Measurements from ENCODE around the gene VAC14.
A peak's percentile ranks its signal among the peaks of the same experiment; 100 is the strongest.

VAC14 gene

GRCh38 chr16:70702624-70703023 lies 98.3 kb downstream of the VAC14 start:
- Histone ChIP-seq H3K4me3 (replicated peaks; ENCODE audit: insufficient read depth, low read length) (no peak overlapping the region), H3K27me3 (ENCODE audit: insufficient read depth, poor library complexity, severe bottlenecking) (no peaks in the 10 kb centered on the region), H3K27ac (replicated peaks) (peak overlapping the region; percentile 19)
- DNase-seq (ENCODE audit: low read depth in 1 of 2, low spot score in 1 of 2) = peak in 1 of 2 experiments; percentile 9
- TF ChIP-seq GABPA (IDR thresholded peaks at IDR 0.05; ENCODE audit: low read depth) = no peak
- TF ChIP-seq, protein P1, sequence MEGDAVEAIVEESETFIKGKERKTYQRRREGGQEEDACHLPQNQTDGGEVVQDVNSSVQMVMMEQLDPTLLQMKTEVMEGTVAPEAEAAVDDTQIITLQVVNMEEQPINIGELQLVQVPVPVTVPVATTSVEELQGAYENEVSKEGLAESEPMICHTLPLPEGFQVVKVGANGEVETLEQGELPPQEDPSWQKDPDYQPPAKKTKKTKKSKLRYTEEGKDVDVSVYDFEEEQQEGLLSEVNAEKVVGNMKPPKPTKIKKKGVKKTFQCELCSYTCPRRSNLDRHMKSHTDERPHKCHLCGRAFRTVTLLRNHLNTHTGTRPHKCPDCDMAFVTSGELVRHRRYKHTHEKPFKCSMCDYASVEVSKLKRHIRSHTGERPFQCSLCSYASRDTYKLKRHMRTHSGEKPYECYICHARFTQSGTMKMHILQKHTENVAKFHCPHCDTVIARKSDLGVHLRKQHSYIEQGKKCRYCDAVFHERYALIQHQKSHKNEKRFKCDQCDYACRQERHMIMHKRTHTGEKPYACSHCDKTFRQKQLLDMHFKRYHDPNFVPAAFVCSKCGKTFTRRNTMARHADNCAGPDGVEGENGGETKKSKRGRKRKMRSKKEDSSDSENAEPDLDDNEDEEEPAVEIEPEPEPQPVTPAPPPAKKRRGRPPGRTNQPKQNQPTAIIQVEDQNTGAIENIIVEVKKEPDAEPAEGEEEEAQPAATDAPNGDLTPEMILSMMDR (IDR thresholded peaks at IDR 0.05; ENCODE audit: insufficient read depth, low read length) = no peak

DNA sequence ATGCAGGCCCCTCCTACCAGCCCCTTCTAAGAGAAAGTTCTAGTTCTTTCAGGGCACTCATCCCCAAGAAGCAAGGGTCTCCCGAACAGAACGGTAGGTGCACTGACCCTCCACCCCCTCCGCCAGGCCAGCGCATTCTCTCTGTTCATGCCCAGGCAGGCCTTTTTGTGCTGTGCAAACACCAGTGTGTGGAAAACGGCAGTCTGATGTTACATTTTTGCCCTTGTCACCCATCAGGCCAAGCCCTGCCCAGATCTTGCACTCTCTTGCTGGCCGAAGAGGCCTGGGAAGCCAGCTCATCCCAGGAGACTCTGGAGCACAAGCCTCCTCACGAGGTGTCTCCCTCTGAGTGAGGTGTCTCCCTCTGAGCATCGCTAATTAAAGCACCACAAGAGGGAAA lies 99.0 kb downstream of the VAC14 start:
- Histone ChIP-seq H3K4me3 (replicated peaks; ENCODE audit: insufficient read depth, low read length) (no peak overlapping the region), H3K27me3 (ENCODE audit: insufficient read depth, poor library complexity, severe bottlenecking) (no peaks in the 10 kb centered on the region), H3K27ac (replicated peaks) (peak overlapping the region; percentile 23; the same call in 1 of the 2 replicates)
- no peak for TF ChIP-seq GABPA (IDR thresholded peaks at IDR 0.05; ENCODE audit: low read depth)
- no peak for TF ChIP-seq POLR2AphosphoS5 (IDR thresholded peaks at IDR 0.05; ENCODE audit: low read depth)
- no peak for TF ChIP-seq SPI1 (IDR thresholded peaks at IDR 0.05; ENCODE audit: borderline replicate concordance, low read depth)
- TF ChIP-seq, protein P2, sequence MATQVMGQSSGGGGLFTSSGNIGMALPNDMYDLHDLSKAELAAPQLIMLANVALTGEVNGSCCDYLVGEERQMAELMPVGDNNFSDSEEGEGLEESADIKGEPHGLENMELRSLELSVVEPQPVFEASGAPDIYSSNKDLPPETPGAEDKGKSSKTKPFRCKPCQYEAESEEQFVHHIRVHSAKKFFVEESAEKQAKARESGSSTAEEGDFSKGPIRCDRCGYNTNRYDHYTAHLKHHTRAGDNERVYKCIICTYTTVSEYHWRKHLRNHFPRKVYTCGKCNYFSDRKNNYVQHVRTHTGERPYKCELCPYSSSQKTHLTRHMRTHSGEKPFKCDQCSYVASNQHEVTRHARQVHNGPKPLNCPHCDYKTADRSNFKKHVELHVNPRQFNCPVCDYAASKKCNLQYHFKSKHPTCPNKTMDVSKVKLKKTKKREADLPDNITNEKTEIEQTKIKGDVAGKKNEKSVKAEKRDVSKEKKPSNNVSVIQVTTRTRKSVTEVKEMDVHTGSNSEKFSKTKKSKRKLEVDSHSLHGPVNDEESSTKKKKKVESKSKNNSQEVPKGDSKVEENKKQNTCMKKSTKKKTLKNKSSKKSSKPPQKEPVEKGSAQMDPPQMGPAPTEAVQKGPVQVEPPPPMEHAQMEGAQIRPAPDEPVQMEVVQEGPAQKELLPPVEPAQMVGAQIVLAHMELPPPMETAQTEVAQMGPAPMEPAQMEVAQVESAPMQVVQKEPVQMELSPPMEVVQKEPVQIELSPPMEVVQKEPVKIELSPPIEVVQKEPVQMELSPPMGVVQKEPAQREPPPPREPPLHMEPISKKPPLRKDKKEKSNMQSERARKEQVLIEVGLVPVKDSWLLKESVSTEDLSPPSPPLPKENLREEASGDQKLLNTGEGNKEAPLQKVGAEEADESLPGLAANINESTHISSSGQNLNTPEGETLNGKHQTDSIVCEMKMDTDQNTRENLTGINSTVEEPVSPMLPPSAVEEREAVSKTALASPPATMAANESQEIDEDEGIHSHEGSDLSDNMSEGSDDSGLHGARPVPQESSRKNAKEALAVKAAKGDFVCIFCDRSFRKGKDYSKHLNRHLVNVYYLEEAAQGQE (IDR thresholded peaks at IDR 0.05; ENCODE audit: insufficient replicate concordance, low read depth) = no peak
- no peak for DNase-seq (ENCODE audit: low read depth in 1 of 2, low spot score in 1 of 2)

GRCh38 chr16:70701596-70701995 lies 99.4 kb downstream of the VAC14 start:
- Histone ChIP-seq H3K27ac (replicated peaks) (peak overlapping the region; percentile 95), H3K27me3 (ENCODE audit: insufficient read depth, poor library complexity, severe bottlenecking) (no peaks in the 10 kb centered on the region), H3K4me3 (replicated peaks; ENCODE audit: insufficient read depth, low read length) (no peak overlapping the region)
- DNase-seq (ENCODE audit: low read depth in 1 of 2, low spot score in 1 of 2) = no peak
- TF ChIP-seq GABPA (IDR thresholded peaks at IDR 0.05; ENCODE audit: low read depth) (no peak), SPI1 (IDR thresholded peaks at IDR 0.05; ENCODE audit: borderline replicate concordance, low read depth) (no peak), POLR2AphosphoS5 (IDR thresholded peaks at IDR 0.05; ENCODE audit: low read depth) (no peak)
- TF ChIP-seq, protein P1 (IDR thresholded peaks at IDR 0.05; ENCODE audit: insufficient read depth, low read length) = no peak
- TF ChIP-seq, protein P2 (IDR thresholded peaks at IDR 0.05; ENCODE audit: insufficient replicate concordance, low read depth) = no peak

GRCh38 chr16:70701036-70701435 lies 99.9 kb downstream of the VAC14 start:
- TF ChIP-seq, protein P1 (IDR thresholded peaks at IDR 0.05; ENCODE audit: insufficient read depth, low read length) = no peak
- TF ChIP-seq GABPA (IDR thresholded peaks at IDR 0.05; ENCODE audit: low read depth) = no peak
- TF ChIP-seq POLR2AphosphoS5 (IDR thresholded peaks at IDR 0.05; ENCODE audit: low read depth) = no peak
- TF ChIP-seq SPI1 (IDR thresholded peaks at IDR 0.05; ENCODE audit: borderline replicate concordance, low read depth) = no peak
- TF ChIP-seq, protein P2 (IDR thresholded peaks at IDR 0.05; ENCODE audit: insufficient replicate concordance, low read depth) = no peak
- H3K27me3 ChIP-seq (ENCODE audit: insufficient read depth, poor library complexity, severe bottlenecking) = no peaks in the 10 kb centered on the region
- H3K4me3 ChIP-seq (replicated peaks; ENCODE audit: insufficient read depth, low read length) = no peak overlapping the region
- peak in 1 of 2 experiments; percentile 29 for DNase-seq (ENCODE audit: low read depth in 1 of 2, low spot score in 1 of 2)
- peak overlapping the region; percentile 95 for H3K27ac ChIP-seq (replicated peaks)
